ENCODE results near the gene ETV3. TPM values are rescaled to one million over a fixed set of nuclear protein-coding genes. Genes with fewer than 3 reads are reported as not detected.

ETV3 gene
- total and polyA plus RNA-seq, 3 donors from 2014 or later, result 22.2 to 29.1 (median 28.0) TPM

DNA sequence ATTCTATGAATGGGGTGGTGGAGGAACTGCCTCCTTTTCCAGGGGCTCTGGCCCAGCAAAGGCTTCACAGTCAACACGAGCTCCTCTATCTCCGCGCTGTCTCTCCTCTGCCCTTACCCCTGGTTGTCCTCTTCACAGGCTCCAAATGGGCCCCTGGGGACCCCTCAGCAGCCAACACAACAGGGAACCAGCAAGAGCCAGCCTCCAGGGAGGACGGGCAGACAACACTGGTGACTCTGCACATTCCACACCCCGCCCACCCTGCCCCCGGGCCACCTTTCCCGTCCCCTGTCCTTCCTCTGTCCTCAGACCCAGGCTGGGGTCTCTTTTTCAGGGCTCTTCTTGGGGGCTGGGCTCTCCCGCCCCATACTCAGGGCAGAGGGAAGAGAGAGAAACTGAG lies 17.5 kb upstream of the ETV3 start:
- peak overlapping the region; percentile 24 to 48 for H3K4me3 ChIP-seq
- intact Hi-C loops (cut with DNase I; ENCODE audit: low total_unique reads), result loop anchor here (5.0 kb wide), 1 partner anchor 63 kb away; no protein-coding TSS in a partner anchor
- whole genome bisulfite sequencing, 2 donors, result 8% methylated on average over 8 of the region's 8 CpGs; no CpG with 5 or more reads in 1 of the 2 donors

DNA sequence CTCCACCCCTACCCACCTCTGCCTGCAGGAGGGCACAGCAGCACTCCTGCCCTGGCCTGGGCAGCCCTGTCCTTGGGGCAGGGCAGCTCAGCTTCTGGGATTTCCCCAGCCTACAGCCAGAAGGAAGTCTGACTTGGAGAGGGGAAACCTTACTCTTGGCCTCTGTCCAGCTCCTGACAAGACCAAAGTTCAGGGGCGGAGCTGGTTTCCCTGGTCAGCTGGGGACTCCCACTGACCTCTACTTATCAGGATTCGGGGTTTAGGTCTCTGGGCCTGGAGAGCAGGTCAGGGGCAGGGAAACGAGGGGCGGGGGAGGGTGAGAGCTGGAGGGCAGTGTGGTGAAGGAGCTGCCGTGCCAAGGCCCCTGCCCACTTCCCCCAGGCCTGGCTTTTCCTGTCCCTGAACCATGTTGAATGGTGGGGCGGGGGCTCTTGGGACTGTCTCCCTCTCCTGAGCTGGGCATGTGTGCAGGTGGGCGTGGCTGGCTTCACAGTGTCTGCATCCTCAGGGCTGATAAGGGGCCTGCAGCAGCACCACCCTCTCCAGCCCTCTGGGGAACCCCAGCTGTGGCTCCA lies 16.8 kb upstream of the ETV3 start:
- Histone ChIP-seq H3K4me3 (no peak overlapping the region), H3K9me3 (no peaks in the 10 kb centered on the region), H3K4me1 (peaks cover 25% of the 10 kb centered on the region), H3K27me3 (no peaks in the 10 kb centered on the region), H3K36me3 (ENCODE audit: low read depth, missing control alignments) (no peaks in the 10 kb centered on the region), H3K27ac (peak overlapping the region in 1 of 2 donors; percentile 28)
- intact Hi-C loops (cut with DNase I; ENCODE audit: low total_unique reads), result loop anchor here (5.0 kb wide), 1 partner anchor 63 kb away; no protein-coding TSS in a partner anchor
- 36 to 50% methylated on average over 3 to 7 of the region's 7 CpGs for WGBS, 2 donors
- peak; percentile 70 for DNase-seq
- TF ChIP-seq, protein P1, sequence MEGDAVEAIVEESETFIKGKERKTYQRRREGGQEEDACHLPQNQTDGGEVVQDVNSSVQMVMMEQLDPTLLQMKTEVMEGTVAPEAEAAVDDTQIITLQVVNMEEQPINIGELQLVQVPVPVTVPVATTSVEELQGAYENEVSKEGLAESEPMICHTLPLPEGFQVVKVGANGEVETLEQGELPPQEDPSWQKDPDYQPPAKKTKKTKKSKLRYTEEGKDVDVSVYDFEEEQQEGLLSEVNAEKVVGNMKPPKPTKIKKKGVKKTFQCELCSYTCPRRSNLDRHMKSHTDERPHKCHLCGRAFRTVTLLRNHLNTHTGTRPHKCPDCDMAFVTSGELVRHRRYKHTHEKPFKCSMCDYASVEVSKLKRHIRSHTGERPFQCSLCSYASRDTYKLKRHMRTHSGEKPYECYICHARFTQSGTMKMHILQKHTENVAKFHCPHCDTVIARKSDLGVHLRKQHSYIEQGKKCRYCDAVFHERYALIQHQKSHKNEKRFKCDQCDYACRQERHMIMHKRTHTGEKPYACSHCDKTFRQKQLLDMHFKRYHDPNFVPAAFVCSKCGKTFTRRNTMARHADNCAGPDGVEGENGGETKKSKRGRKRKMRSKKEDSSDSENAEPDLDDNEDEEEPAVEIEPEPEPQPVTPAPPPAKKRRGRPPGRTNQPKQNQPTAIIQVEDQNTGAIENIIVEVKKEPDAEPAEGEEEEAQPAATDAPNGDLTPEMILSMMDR (IDR thresholded peaks at IDR 0.05), result no peak
- TF ChIP-seq POLR2A (IDR thresholded peaks at IDR 0.05), result no peak

More for the DNA sequence above, 17.5 kb upstream of the ETV3 start:
- Histone ChIP-seq H3K36me3 (ENCODE audit: low read depth, missing control alignments) (no peaks in the 10 kb centered on the region), H3K4me1 (peaks cover 25% of the 10 kb centered on the region), H3K27me3 (no peaks in the 10 kb centered on the region), H3K9me3 (no peaks in the 10 kb centered on the region), H3K27ac (no peak overlapping the region)
- DNase-seq, result peak; percentile 41
- TF ChIP-seq, protein P1 (IDR thresholded peaks at IDR 0.05), result no peak
- TF ChIP-seq POLR2A (IDR thresholded peaks at IDR 0.05), result no peak

DNA sequence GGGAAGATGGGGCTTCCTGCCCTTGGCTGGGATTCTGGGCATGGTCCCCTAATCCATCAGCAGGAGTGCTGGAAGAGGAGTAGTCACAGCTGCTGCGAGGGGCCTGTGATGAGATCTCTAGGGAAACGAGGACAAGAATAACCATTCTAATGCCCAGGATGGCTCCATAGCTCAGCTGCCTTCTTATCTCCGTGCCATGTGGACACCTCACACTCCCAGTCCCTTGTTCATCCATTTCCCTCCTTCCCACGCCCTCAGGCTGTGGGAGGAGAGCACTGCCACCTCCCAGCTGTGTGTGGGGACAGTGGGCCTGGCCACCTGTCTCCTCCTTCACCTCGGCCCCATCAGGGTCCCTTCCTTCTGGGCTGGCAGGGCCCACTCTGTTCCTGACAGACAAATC lies 16.1 kb upstream of the ETV3 start:
- Histone ChIP-seq H3K27me3 (no peaks in the 10 kb centered on the region), H3K9me3 (no peaks in the 10 kb centered on the region), H3K4me1 (peaks cover 25% of the 10 kb centered on the region), H3K27ac (no peak overlapping the region), H3K36me3 (ENCODE audit: low read depth, missing control alignments) (no peaks in the 10 kb centered on the region), H3K4me3 (no peak overlapping the region)
- intact Hi-C loops (cut with DNase I; ENCODE audit: low total_unique reads), result no loop called here
- 67 to 76% methylated on average over 5 of the region's 5 CpGs for WGBS, 2 donors
- TF ChIP-seq POLR2A (IDR thresholded peaks at IDR 0.05), result no peak
- peak; percentile 64 for DNase-seq

DNA sequence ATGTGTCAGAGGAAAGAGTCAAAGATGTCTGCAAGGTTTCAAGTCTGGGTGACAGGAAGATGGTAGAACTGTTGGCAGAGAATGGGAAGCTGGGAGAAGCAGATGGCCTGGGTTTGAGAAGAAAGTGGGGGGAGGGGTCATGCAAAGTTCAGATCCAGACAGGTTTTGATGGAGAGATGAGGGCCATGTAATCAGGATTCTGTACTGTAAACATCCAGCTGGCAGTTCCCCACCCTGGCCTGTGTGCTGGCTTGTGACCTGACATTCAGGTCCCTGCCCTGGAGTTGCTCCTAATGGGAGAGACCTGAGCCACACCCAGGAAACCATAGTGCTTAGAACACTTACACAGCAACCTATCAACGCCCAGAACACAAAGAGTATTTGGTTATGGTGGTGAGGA lies 15.6 kb upstream of the ETV3 start:
- intact Hi-C loops (cut with DNase I; ENCODE audit: low total_unique reads), result no loop called here
- no peaks in the 10 kb centered on the region for H3K9me3 ChIP-seq
- H3K4me1 ChIP-seq, result peaks cover 25% of the 10 kb centered on the region
- no peak for DNase-seq
- TF ChIP-seq POLR2A (IDR thresholded peaks at IDR 0.05), result no peak
- TF ChIP-seq, protein P1 (IDR thresholded peaks at IDR 0.05), result no peak
- H3K36me3 ChIP-seq (ENCODE audit: low read depth, missing control alignments), result no peaks in the 10 kb centered on the region
- no peaks in the 10 kb centered on the region for H3K27me3 ChIP-seq
- H3K27ac ChIP-seq, result no peak overlapping the region
- 89 to 94% methylated on average over 1 of the region's 1 CpG for WGBS, 2 donors
- H3K4me3 ChIP-seq, result no peak overlapping the region

DNA sequence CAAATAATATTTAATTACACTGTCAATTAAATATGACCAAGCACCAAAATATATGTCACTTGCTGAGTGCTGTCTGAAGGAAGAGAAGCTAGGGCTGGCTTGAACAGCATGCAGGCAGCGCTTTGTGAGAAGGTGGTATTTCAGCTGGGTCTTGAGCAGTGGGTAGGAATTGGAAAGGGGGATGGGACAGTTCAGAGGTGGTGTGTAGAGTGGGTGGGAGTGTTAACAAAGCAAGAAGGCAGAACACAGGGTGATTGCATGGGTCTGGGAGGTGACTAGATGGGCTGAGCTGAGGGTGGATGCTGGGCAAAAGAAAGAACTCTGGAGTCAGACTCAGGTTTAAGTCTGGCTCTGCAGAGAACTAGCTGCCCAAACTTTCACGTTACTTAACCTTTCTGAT lies 14.3 kb upstream of the ETV3 start:
- H3K36me3 ChIP-seq (ENCODE audit: low read depth, missing control alignments), result no peaks in the 10 kb centered on the region
- intact Hi-C loops (cut with DNase I; ENCODE audit: low total_unique reads), result no loop called here
- H3K4me1 ChIP-seq, result peaks cover 25% of the 10 kb centered on the region
- 91 to 97% methylated on average over 2 of the region's 2 CpGs for WGBS, 2 donors
- TF ChIP-seq, protein P1 (IDR thresholded peaks at IDR 0.05), result no peak
- TF ChIP-seq POLR2A (IDR thresholded peaks at IDR 0.05), result no peak
- no peaks in the 10 kb centered on the region for H3K27me3 ChIP-seq
- H3K4me3 ChIP-seq, result no peak overlapping the region
- H3K27ac ChIP-seq, result no peak overlapping the region
- H3K9me3 ChIP-seq, result no peaks in the 10 kb centered on the region
- DNase-seq, result no peak
